Measurements from ENCODE around the gene DCST2. TPM values are rescaled to one million over a fixed set of nuclear protein-coding genes. Genes with fewer than 3 reads are reported as not detected.

Gene DCST2
- polyA plus RNA-seq, 6 donors from 2014 or later, result not detected

DNA sequence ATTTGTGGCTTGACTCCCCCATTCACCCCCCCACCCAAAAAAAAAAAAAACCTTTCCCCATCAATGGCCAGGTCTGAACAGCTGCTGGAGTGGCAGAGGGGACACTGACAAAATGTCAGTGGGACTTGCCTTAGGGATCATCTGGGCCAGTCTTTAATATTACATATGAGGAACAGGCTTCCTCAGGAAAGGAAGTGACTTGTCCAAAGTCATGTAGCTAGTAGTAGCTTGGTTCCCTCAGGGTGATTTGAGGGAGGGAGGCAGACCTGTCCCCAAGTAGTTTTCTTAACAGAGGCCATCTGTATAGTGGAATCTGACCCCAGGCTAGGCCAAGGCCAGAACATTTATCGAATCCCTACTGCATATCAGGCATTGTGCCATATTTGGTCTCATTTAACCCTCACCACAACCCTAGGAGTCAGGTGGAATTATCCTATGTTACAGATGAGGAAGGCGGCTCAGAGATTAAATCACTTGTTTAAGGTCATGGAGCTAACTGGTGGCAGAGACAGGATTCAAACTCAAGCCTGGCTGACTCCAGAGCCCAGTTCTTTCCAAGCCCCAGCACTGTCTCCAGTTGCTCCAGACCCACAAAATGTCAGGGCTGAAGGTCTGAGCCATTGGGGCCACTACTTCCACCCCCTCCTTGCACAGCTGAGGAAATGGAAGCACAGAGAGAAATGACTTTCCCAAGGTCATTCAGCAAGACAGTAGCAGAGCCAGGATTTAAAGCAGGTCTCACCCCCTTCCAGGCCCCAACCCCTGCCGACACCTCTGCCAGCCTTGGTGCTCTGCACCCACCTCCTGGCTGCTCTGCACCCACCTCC is 20.6 kb downstream of the DCST2 start:
- no peaks in the 10 kb centered on the region for H3K27me3 Mint-ChIP-seq
- DNase-seq, result no peak

DNA sequence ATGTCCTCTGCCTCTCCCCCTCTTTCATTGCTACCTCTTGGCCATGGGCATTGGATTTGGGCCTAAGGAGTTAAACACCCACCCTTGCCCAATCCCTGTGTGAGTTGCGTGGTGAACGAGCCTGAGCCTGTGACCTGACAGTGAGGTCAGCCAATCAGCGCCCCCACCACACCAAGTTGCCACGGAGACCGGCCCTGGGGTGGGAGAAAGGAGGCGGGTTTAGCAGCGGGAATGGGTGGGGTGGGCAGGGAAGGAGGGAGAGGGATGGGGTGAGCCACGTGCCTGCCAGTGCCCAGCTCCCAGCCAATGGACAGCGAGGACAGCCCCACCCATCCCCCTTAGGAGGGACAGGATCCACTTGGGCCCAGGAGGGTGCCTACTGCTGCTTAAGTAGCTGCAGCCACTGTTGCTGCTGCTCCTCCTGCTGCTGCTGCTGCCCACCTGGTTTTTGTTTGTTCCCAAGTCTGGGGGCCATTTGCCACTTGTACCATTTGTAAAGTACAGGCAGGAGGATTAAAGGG is 21.5 kb downstream of the DCST2 start:
- H3K4me3 Mint-ChIP-seq, result no peak overlapping the region
- DNase-seq, result no peak

More for the DNA sequence above, 20.6 kb downstream of the DCST2 start:
- Mint-ChIP-seq H3K27ac (peak overlapping the region; percentile 26 to 88 (median 61)), H3K4me1 (peaks cover 66 to 86% (median 78%) of the 10 kb centered on the region in 3 donors), H3K36me3 (no peaks in the 10 kb centered on the region), H3K4me3 (peak overlapping the region in 6 of 8 donors; percentile 6 to 80 (median 63)), H3K9me3 (no peaks in the 10 kb centered on the region)
- ATAC-seq (ENCODE audit: low read depth in 2 of 2), result no peak

DNA sequence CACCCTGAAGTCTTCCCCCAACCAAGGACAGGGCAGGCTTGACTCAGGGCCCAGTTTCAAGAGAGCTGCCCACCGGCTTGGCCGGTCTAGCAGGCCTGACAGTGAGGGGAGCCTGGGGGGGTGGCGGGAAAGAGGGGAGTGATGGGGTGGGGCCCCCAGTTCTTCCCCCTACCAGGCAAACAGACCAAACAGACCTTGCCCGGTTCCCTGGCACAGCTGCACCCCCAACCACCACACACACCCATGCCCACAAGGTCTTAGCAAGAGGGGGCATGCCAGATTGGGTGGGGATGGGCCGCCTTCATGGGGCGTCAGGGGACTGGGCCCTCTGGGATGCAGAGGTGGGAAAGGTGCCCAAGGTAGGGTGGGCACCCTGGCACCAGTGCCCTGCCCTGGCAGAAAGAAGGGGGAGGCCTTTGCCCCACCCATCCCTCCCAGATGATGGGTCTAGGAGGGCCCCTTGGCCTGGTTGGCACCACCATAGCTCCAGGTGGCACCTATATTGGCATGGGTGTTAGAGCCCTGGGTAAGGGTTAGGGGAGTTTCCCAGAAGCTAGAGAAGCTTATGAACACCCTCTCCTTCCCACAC is 22.1 kb downstream of the DCST2 start:
- no peak for DNase-seq
- Mint-ChIP-seq H3K27ac (peak overlapping the region in 1 of 6 donors; percentile 57), H3K4me1 (peaks cover 63 to 87% (median 79%) of the 10 kb centered on the region in 3 donors), H3K9me3 (no peaks in the 10 kb centered on the region), H3K36me3 (no peaks in the 10 kb centered on the region), H3K27me3 (no peaks in the 10 kb centered on the region), H3K4me3 (no peak overlapping the region)
- ATAC-seq (ENCODE audit: low read depth in 2 of 2), result no peak

More for the DNA sequence above, 21.5 kb downstream of the DCST2 start:
- no peaks in the 10 kb centered on the region for H3K36me3 Mint-ChIP-seq
- no peaks in the 10 kb centered on the region for H3K9me3 Mint-ChIP-seq
- no peak for ATAC-seq (ENCODE audit: low read depth in 2 of 2)
- peak overlapping the region in 3 of 6 donors; percentile 51 to 60 (median 52) for H3K27ac Mint-ChIP-seq
- peaks cover 64 to 88% (median 79%) of the 10 kb centered on the region in 3 donors for H3K4me1 Mint-ChIP-seq
- H3K27me3 Mint-ChIP-seq, result no peaks in the 10 kb centered on the region

DNA sequence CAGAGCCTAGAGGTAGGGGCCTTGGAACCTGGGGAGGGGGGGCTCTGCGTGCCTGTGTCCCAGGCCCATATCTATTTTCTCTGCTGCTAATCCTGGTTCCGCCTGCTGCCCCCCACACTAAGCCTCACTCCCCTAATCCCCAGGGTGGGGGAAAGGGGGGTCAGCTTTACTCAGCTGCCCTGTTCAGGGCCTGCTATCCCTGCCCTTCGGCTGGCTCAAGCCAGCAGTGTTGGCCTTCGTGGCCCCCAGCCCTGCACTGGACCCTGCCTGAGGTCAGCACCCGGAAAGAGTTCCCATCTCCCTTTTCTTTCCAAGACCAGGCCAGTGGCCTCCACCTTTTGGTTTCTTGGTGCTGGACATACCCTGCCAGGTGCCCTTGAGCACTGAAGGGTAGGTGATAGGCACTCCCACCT is 22.6 kb downstream of the DCST2 start:
- Mint-ChIP-seq H3K27me3 (no peaks in the 10 kb centered on the region), H3K4me1 (peaks cover 63 to 87% (median 79%) of the 10 kb centered on the region in 3 donors), H3K36me3 (no peaks in the 10 kb centered on the region), H3K9me3 (no peaks in the 10 kb centered on the region), H3K27ac (peak overlapping the region in 2 of 6 donors; percentile 52 to 57), H3K4me3 (no peak overlapping the region)
- DNase-seq (no peak), ATAC-seq (ENCODE audit: low read depth in 2 of 2) (no peak)

DNA sequence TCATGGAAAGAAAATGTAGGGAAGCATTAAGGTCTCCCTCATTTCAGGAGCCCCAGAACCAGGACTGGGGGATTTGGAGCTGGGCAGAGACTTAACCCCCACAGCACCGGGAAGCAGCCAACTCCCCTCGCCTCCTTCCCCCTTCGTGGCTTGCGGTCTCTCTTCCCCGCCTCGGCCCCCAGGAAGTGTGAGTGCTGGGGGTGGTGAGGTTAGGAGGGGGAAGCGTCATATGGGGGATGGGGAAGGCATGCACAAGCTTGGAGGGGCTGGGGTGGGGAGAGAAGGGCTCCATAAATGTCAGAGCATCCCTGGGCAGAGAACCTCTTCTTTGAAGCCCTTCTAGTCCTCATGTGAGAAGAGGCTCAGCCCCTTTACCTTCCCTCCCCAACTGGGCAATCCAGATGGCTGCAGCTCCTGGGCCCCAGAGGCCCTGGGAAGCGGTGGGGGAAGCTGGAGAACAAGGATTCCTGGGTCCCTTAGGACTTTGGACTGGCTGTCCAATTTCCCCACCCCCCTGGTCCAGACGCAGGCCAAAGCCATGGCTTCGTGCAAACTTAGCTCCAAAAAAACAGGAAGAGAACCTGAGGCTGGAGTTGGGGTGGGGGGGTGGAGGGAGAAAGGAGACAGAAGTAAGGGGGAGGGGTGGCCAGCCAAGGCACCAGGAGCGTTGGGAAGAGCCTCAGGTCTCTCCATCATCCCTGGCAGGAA is 23.2 kb downstream of the DCST2 start:
- no peaks in the 10 kb centered on the region for H3K36me3 Mint-ChIP-seq
- no peak for ATAC-seq (ENCODE audit: low read depth in 2 of 2)
- H3K4me1 Mint-ChIP-seq, result peaks cover 60 to 87% (median 79%) of the 10 kb centered on the region in 3 donors

DNA sequence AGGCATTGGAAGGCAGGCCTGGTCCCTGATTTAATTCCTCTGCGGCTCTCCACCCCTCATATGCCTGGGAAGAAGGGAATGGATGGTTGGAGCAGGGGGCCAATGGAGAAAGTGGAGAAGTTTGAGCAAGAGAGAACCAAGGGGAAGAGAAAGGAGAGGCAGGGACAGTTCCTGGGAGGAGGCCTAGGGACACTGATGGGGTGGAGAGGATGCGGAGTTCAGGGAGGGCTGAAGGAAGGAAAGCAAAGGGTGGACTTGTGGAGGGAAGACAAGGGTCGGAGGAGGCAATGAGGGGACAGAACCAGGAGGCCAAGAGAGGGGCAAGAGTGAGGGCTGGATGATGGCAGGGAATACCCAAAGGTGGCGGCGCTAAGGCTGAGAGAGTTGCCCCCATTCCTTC is 23.8 kb downstream of the DCST2 start:
- no peaks in the 10 kb centered on the region for H3K36me3 Mint-ChIP-seq
- H3K27ac Mint-ChIP-seq, result peak overlapping the region in 3 of 6 donors; percentile 68 to 92 (median 72)
- no peak for DNase-seq
- ATAC-seq (ENCODE audit: low read depth in 2 of 2), result no peak
- no peaks in the 10 kb centered on the region for H3K27me3 Mint-ChIP-seq
- H3K4me1 Mint-ChIP-seq, result peaks cover 63 to 91% (median 82%) of the 10 kb centered on the region in 3 donors
- no peaks in the 10 kb centered on the region for H3K9me3 Mint-ChIP-seq
- peak overlapping the region in 6 of 8 donors; percentile 12 to 87 (median 56) for H3K4me3 Mint-ChIP-seq

More for the DNA sequence above, 23.2 kb downstream of the DCST2 start:
- DNase-seq, result no peak
- H3K27ac Mint-ChIP-seq, result peak overlapping the region in 4 of 6 donors; percentile 26 to 82 (median 62)
- H3K4me3 Mint-ChIP-seq, result peak overlapping the region in 6 of 8 donors; percentile 12 to 80 (median 56)
- no peaks in the 10 kb centered on the region for H3K27me3 Mint-ChIP-seq
- H3K9me3 Mint-ChIP-seq, result no peaks in the 10 kb centered on the region

DNA sequence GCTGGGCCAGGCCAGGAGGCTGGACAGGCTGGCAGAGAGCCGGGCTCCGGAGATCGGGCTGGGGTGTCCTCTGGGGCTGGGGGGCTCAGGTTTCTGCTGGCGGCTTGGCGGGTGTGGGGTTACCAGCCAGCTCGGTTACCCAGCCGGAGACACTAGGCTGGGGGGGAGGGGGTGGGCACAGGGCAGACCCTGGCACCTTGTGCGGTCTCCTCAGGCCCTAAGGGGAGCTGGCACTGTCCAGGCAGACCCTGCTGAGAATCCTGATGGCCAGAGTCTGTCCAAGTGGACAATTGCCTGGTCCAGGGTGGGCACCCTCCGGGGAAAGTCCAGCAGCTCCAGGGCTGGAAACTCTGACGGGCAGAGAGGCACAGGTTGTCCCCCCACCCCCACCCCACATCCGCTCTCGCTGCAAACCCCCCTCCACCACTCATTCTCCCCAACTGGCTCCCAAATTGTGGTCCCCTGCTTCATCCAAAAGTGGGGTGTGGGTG is 24.3 kb downstream of the DCST2 start:
- H3K27me3 Mint-ChIP-seq, result no peaks in the 10 kb centered on the region
- no peaks in the 10 kb centered on the region for H3K36me3 Mint-ChIP-seq
- H3K27ac Mint-ChIP-seq, result peak overlapping the region in 2 of 6 donors; percentile 80 to 90
- peak overlapping the region in 6 of 8 donors; percentile 17 to 87 (median 48) for H3K4me3 Mint-ChIP-seq
- H3K9me3 Mint-ChIP-seq, result no peaks in the 10 kb centered on the region
- ATAC-seq (ENCODE audit: low read depth in 2 of 2) (no peak), DNase-seq (no peak)
- peaks cover 66 to 94% (median 83%) of the 10 kb centered on the region in 3 donors for H3K4me1 Mint-ChIP-seq

DNA sequence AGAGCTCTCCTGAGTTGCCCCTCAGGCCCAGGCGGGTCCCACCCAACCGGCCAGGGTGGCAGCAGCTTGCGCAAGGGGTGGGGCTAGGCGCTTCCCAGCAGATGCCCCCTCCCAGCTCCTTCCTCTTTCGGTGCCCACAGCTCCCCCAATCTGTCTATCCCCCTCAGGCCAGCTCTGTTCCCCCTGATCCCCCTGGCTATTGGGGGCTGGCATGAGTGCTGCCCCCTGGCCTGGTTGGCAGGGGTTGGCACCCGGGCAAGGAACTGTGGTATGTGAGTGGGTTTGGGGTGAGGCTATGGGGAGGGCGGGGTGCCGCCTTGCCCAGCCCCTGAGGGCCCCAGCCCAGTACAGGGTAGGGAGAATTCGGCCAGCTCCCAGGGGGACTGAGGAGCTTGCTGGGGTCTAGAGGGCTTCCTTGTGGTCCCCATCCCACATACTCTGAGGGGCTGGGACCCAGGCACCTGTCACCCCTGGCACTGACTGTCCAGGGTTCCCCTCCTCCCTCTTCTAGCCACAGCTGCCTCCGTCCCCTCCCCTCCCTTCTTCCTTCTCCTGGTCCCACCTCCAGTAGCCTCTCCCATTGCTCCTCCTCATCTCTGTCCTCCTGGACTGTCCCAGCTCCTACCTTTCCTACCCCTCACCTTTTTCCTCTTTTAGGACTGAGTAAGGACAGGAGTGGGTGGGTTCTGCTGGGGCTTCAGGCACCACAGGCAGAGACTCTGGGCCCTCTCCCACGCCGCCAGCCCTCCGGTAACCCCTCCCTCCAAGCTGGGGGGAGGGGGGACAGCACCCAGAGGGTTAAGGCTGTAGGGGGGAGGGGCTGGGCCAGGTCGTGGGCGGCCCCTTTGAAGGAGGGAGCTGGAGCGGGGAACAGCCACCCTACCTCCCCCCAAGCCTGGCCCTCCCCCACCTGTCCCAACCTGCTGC is 25.3 kb downstream of the DCST2 start:
- H3K27me3 Mint-ChIP-seq, result no peaks in the 10 kb centered on the region
- peak overlapping the region in 5 of 8 donors; percentile 9 to 73 (median 37) for H3K4me3 Mint-ChIP-seq
- H3K9me3 Mint-ChIP-seq, result no peaks in the 10 kb centered on the region
- H3K27ac Mint-ChIP-seq, result peak overlapping the region in 3 of 6 donors; percentile 42 to 92 (median 80)
- H3K36me3 Mint-ChIP-seq, result no peaks in the 10 kb centered on the region
- no peak for DNase-seq
- peaks cover 64 to 94% (median 81%) of the 10 kb centered on the region in 3 donors for H3K4me1 Mint-ChIP-seq
- no peak for ATAC-seq (ENCODE audit: low read depth in 2 of 2)

DNA sequence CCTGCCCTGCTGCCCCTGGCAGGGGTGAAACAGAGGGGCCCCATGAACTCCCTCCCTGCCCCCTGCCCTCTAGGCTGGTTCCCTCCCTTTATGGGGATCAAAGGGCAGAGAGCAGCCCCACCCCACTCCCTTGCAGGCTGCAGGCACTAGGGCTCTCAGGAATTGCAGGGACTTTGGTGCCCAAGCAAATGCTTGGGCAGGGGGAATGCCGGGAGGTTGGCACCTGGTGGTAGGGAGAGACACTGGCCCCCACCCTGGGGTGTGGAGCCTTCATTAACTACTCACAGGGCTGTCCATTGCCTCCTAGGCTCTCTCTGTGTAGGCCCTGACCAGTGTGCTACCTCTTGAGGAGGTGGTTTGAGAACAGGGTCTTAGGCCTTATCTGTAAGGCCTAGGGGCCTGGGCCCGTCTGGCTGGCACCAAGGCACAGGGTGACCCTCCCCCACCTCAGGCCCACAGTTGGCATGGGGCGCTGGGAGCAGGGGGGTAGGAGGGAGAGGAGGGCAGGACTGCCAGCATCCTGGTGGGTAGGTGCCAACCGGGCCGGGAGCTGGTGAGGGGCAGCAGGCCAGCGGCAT is 26.2 kb downstream of the DCST2 start:
- peak overlapping the region in 3 of 8 donors; percentile 87 to 98 (median 98) for H3K4me3 Mint-ChIP-seq
- H3K4me1 Mint-ChIP-seq, result peaks cover 56 to 85% (median 72%) of the 10 kb centered on the region in 3 donors
- H3K36me3 Mint-ChIP-seq, result no peaks in the 10 kb centered on the region
- H3K9me3 Mint-ChIP-seq, result no peaks in the 10 kb centered on the region
- H3K27ac Mint-ChIP-seq, result peak overlapping the region in 1 of 6 donors; percentile 96
- no peak for ATAC-seq (ENCODE audit: low read depth in 2 of 2)
- DNase-seq, result no peak
- no peaks in the 10 kb centered on the region for H3K27me3 Mint-ChIP-seq

DNA sequence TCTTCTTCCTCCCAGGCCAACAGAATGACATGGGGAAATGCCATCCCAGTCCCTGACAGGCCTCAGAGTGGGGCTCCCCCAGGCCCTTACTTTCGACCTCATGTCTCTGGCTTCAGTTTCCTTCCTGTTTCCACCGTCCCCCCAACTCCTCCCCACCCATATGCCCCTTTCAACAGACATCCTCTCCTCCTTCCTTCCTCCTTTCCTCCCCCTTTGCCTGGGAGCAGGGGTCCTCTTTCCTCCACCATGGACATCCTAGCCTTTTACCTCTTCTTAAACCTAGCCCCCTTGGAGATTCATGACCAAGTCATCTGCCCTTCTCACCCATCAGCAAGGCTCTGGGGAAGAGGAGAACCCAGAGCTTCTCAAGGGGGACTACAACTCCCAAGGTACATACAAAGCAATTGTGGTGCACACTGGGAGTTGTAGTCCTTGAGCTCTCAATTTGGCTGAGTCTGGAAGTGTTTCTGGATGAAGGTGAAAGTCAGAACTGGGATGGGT is 26.9 kb downstream of the DCST2 start:
- DNase-seq, result peak; percentile 59
- peak overlapping the region; percentile 75 to 98 (median 86) for H3K4me3 Mint-ChIP-seq
- H3K27ac Mint-ChIP-seq, result peak overlapping the region; percentile 89 to 97 (median 96)
- peaks cover 54 to 79% (median 68%) of the 10 kb centered on the region in 3 donors for H3K4me1 Mint-ChIP-seq
- H3K9me3 Mint-ChIP-seq, result no peaks in the 10 kb centered on the region
- no peaks in the 10 kb centered on the region for H3K36me3 Mint-ChIP-seq
- peak; percentile 33 to 38 for ATAC-seq (ENCODE audit: low read depth in 2 of 2)
- no peaks in the 10 kb centered on the region for H3K27me3 Mint-ChIP-seq

DNA sequence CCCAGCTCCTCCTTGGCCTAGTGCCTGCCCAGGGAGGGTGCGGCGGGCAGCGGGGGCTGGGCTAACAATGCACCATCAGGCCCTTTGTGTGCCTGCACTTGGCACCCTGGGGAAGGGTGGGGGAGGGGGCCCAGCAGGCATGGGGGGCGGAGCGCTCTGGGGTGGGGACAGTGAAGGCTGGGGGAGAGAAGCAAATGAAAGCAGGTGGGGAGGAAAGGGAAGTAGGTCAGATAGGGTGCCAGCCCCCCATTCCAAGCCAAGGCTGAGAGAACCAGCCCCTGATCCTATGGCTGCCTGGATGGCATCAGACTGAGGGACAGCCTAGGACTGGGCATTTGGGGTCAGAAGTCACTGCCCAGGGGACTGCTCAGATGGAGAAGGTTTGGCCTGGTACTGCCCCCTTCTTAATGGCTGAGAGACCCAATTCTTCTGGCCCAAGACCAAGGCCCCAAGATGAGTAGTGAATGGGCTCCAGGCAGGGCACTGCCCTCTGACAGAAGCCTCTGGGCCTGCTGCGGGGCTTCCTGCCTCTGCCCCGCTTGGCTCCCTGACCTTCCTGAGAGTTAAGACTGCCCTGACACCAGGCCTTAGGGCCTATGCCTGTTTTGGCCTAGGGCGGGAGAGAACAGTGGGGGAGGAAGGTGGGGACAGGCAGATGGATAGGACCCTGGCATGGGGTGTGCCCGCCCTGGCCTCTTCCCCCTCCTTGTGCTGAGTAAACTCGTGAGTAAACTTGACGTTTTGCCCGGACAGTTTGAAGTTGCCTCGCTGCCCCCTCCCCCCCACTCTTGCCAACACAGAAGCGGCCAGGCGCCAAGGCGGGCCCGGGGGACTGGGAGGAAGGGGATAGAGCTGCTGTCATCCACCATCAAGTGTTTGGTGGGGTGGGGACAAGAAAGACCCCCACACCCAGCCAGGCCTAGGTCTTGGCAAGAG is 28.2 kb downstream of the DCST2 start:
- peaks cover 53 to 72% (median 59%) of the 10 kb centered on the region in 3 donors for H3K4me1 Mint-ChIP-seq
- peak overlapping the region; percentile 79 to 97 (median 92) for H3K27ac Mint-ChIP-seq
- ATAC-seq (ENCODE audit: low read depth in 2 of 2), result peak; percentile 15 to 16
- no peaks in the 10 kb centered on the region for H3K27me3 Mint-ChIP-seq
- no peaks in the 10 kb centered on the region for H3K36me3 Mint-ChIP-seq
- peak overlapping the region; percentile 53 to 98 (median 87) for H3K4me3 Mint-ChIP-seq
- H3K9me3 Mint-ChIP-seq, result no peaks in the 10 kb centered on the region
- peak; percentile 54 for DNase-seq

Data from naive B cell (primary cell).